Measurements from ENCODE around the gene ETFB. TPM values are rescaled to one million over a fixed set of nuclear protein-coding genes. Genes with fewer than 3 reads are reported as not detected.

ETFB gene
- total and polyA plus RNA-seq, 9 of the 15 experiments (the other 6 are each of a cell fraction or from before 2014, with no cell fraction given), result 18.1 to 143 (median 96.1) TPM

DNA sequence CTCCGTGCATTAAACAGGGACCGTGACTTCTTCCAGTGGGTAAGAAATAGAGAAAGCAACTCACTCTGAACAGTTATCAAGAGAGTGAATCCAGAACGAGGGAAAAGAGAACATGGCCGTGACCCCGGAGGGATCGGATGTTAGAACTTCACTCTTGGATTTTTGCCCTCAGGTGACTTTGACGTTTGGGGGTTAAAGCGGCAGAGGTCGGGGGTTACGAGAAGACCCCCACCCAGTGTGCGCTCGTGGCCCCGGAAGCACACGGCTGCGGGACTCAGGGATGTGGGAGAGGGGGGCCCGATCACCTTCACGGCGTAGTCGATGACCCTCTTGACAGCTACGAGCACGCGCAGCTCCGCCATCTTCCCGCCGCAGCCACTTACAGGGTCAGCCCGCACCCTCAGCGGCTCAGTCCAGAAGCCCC is at the start of gene ETFB (continued):
- TF ChIP-seq, protein P1, sequence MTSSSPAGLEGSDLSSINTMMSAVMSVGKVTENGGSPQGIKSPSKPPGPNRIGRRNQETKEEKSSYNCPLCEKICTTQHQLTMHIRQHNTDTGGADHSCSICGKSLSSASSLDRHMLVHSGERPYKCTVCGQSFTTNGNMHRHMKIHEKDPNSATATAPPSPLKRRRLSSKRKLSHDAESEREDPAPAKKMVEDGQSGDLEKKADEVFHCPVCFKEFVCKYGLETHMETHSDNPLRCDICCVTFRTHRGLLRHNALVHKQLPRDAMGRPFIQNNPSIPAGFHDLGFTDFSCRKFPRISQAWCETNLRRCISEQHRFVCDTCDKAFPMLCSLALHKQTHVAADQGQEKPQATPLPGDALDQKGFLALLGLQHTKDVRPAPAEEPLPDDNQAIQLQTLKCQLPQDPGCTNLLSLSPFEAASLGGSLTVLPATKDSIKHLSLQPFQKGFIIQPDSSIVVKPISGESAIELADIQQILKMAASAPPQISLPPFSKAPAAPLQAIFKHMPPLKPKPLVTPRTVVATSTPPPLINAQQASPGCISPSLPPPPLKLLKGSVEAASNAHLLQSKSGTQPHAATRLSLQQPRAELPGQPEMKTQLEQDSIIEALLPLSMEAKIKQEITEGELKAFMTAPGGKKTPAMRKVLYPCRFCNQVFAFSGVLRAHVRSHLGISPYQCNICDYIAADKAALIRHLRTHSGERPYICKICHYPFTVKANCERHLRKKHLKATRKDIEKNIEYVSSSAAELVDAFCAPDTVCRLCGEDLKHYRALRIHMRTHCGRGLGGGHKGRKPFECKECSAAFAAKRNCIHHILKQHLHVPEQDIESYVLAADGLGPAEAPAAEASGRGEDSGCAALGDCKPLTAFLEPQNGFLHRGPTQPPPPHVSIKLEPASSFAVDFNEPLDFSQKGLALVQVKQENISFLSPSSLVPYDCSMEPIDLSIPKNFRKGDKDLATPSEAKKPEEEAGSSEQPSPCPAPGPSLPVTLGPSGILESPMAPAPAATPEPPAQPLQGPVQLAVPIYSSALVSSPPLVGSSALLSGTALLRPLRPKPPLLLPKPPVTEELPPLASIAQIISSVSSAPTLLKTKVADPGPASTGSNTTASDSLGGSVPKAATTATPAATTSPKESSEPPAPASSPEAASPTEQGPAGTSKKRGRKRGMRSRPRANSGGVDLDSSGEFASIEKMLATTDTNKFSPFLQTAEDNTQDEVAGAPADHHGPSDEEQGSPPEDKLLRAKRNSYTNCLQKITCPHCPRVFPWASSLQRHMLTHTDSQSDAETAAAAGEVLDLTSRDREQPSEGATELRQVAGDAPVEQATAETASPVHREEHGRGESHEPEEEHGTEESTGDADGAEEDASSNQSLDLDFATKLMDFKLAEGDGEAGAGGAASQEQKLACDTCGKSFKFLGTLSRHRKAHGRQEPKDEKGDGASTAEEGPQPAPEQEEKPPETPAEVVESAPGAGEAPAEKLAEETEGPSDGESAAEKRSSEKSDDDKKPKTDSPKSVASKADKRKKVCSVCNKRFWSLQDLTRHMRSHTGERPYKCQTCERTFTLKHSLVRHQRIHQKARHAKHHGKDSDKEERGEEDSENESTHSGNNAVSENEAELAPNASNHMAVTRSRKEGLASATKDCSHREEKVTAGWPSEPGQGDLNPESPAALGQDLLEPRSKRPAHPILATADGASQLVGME (CRISPR knock-in tag; IDR thresholded peaks at IDR 0.05), result 0 out of 2 replicates have a peak, but pooled peaks have one; percentile 18
- no peak for TF ChIP-seq ZNF639 (CRISPR knock-in tag; conservative IDR thresholded peaks at IDR 0.05 in 1 of 2, IDR thresholded peaks at IDR 0.05 in 1 of 2)
- peak; percentile 27; the same call in 1 of the 2 replicates for TF ChIP-seq RB1 (IDR thresholded peaks at IDR 0.05; ENCODE audit: low read depth)
- TF ChIP-seq CREB5 (CRISPR knock-in tag; IDR thresholded peaks at IDR 0.05), result no peak
- TF ChIP-seq PRPF4 (IDR thresholded peaks at IDR 0.05; ENCODE audit: insufficient read depth, low read depth, low read length, poor library complexity, severe bottlenecking), result no peak
- no peak for TF ChIP-seq ZNF551 (CRISPR knock-in tag; IDR thresholded peaks at IDR 0.05)
- TF ChIP-seq MYC (IDR thresholded peaks at IDR 0.05; ENCODE audit: low read depth, low read length), result peak; percentile 10; the same call in 1 of the 2 replicates
- TF ChIP-seq MYC (CRISPR knock-in tag; IDR thresholded peaks at IDR 0.05; ENCODE audit: borderline replicate concordance, low read depth), result no peak
- TF ChIP-seq ZNF347 (CRISPR knock-in tag; IDR thresholded peaks at IDR 0.05; ENCODE audit: low read depth), result no peak
- TF ChIP-seq, protein P2, sequence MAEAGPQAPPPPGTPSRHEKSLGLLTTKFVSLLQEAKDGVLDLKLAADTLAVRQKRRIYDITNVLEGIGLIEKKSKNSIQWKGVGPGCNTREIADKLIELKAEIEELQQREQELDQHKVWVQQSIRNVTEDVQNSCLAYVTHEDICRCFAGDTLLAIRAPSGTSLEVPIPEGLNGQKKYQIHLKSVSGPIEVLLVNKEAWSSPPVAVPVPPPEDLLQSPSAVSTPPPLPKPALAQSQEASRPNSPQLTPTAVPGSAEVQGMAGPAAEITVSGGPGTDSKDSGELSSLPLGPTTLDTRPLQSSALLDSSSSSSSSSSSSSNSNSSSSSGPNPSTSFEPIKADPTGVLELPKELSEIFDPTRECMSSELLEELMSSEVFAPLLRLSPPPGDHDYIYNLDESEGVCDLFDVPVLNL (CRISPR knock-in tag; IDR thresholded peaks at IDR 0.05; ENCODE audit: low read depth), result no peak
- peak; percentile 6 for TF ChIP-seq MXD1 (CRISPR knock-in tag; IDR thresholded peaks at IDR 0.05; ENCODE audit: borderline replicate concordance, poor library complexity, severe bottlenecking)
- TF ChIP-seq ILF3 (IDR thresholded peaks at IDR 0.05; ENCODE audit: borderline replicate concordance), result no peak
- TF ChIP-seq, protein P3, sequence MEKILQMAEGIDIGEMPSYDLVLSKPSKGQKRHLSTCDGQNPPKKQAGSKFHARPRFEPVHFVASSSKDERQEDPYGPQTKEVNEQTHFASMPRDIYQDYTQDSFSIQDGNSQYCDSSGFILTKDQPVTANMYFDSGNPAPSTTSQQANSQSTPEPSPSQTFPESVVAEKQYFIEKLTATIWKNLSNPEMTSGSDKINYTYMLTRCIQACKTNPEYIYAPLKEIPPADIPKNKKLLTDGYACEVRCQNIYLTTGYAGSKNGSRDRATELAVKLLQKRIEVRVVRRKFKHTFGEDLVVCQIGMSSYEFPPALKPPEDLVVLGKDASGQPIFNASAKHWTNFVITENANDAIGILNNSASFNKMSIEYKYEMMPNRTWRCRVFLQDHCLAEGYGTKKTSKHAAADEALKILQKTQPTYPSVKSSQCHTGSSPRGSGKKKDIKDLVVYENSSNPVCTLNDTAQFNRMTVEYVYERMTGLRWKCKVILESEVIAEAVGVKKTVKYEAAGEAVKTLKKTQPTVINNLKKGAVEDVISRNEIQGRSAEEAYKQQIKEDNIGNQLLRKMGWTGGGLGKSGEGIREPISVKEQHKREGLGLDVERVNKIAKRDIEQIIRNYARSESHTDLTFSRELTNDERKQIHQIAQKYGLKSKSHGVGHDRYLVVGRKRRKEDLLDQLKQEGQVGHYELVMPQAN (IDR thresholded peaks at IDR 0.05; ENCODE audit: borderline replicate concordance), result 0 out of 2 replicates have a peak, but pooled peaks have one; percentile 56
- TF ChIP-seq ZKSCAN1 (IDR thresholded peaks at IDR 0.05; ENCODE audit: low read depth, low read length), result no peak

Data from K562 (cell line).